HG02759 (cell line): Measurements from ENCODE around the gene CAD.

ENCODE experiments used
- ATAC-seq: cut with Tn5 transposase; IDR thresholded peaks from one replicate; pipeline ENCODE4 v1.9.1; 2021; ENCODE audit warnings: mild to moderate bottlenecking, moderate library complexity; ENCODE audit not compliant: unreplicated experiment

CAD gene

GRCh38 chr2:27275211-27276150, 58.3 kb downstream of the CAD start, which contains the start of gene DNAJC5G:
TSS of gene DNAJC5G (plus strand) at chr2:27275433. CDS start at chr2:27276729, 1,296 bp downstream.
- ATAC-seq: no peak

GRCh38 chr2:27278010-27278409, 60.8 kb downstream of the CAD start:
- no peak for ATAC-seq

- no peak for ATAC-seq
Observed at GRCh38 chr2:27280826-27281225, 63.7 kb downstream of the CAD start.

- no peak for ATAC-seq
Observed at GRCh38 chr2:27281442-27281841, 64.3 kb downstream of the CAD start.

- no peak for ATAC-seq
Observed at GRCh38 chr2:27281855-27282559, 64.8 kb downstream of the CAD start, which contains the start of gene TRIM54. TSS of gene TRIM54 (plus strand) at chr2:27282429. CDS start at chr2:27282732, 303 bp downstream.

GRCh38 chr2:27282892-27283291, 65.7 kb downstream of the CAD start:
- ATAC-seq: no peak

DNA sequence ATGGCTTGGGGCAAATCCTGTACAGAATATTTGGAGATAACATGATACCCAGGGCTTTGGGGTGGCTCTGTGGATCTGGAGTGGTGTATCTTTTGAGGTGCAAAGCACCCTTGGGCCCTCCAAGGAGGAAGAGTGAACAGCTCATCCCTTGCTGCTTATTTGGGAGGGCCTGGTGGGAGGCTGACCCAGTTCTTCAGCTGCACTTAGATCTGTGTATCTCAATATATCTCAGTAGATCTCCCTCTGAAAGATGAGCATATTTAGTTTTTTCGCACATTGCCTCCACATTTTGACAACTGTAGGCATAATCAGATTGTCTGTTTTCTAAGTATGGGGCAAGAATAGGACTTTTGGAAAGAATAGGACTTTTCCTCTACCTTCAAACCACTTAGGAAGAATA, 67.8 kb downstream of the CAD start:
- no peak for ATAC-seq

DNA sequence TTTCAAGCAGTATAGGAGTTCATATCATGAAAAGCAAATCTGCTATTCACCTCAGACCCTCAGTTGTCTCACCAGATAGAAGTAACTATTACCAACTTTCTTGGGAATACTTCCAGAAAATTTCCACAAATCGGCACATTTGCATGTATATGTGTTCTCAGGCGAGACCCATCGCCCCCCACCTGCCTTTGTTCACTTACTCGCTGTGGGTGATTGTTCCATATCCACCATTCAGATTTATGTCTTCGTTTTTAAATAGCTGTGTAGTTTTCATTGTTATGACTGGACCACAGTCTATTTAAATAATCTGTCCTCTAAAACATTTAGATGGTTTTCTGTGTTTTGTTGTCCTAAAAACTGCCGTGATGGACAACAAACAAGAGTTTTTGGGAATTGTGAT, 68.3 kb downstream of the CAD start:
- ATAC-seq: no peak

GRCh38 chr2:27288610-27289009, 71.4 kb downstream of the CAD start:
- no peak for ATAC-seq

DNA sequence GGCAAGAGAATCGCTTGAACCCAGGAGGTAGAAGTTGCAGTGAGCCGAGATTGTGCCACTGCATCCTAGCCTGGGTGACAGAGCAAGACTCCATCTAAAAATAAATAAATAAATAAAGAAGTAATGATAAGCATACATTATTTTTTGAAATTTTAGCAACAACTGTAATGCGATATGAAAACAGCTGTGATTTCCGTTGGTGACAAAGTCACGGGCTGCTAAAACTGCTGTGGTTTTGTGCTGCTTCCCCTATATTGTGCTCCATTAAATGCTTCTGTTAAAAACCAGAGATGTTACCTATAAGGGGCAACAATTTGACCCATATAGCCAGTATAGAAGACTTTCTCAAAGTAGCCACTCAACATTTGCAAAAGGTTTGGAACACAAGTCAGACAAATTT, 73.4 kb downstream of the CAD start:
- no peak for ATAC-seq

DNA sequence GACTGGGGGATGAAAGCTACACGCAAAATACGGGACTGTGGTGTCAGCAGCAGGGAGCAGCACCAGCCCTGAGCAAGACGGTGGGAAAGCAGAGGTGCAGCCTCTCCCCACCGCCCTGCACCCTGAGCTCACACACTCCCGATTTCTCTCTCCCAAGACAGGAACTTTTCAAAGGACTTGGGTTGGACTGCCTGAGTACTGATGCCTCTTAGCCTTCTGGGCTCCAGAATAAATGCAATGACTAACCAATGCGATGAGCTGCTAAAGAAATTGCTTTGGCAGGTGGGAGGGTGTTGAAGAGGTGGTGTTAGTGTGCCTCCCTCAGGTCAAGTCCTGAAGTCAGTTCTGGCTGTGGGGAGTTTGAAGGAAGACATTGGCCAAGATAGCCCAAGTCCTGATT, 74.7 kb downstream of the CAD start:
- ATAC-seq: no peak
